SW 1271 (cell line): ENCODE data around the gene TRIM62.

Experiments used
- DNase-seq, 2 experiments: peaks; one replicate each; lab custom pipeline; 2025; lab: John Stamatoyannopoulos, UW

Gene TRIM62

GRCh38 chr1:33181921-33182341 is at the start of gene TRIM62:
TRIM62 (minus strand) TSS chr1:33182043; CDS start chr1:33181432, 611 bp downstream.
- peak in 1 of 2 experiments; percentile 62 for DNase-seq

GRCh38 chr1:33231166-33231565 is 49.3 kb upstream of the TRIM62 start:
- no peak for DNase-seq

- DNase-seq, result no peak
Observed at GRCh38 chr1:33228935-33229487, 47.2 kb upstream of the TRIM62 start.

GRCh38 chr1:33225586-33225985 is 43.7 kb upstream of the TRIM62 start:
- DNase-seq, result no peak

GRCh38 chr1:33224166-33224707 is 42.4 kb upstream of the TRIM62 start:
- no peak for DNase-seq

GRCh38 chr1:33222381-33222780 is 40.5 kb upstream of the TRIM62 start:
- no peak for DNase-seq

- DNase-seq, result no peak
Observed at GRCh38 chr1:33221385-33221758, 39.5 kb upstream of the TRIM62 start.

GRCh38 chr1:33220676-33221384 is 39.0 kb upstream of the TRIM62 start:
- no peak for DNase-seq

GRCh38 chr1:33219886-33220661 is 38.2 kb upstream of the TRIM62 start:
- no peak for DNase-seq

- no peak for DNase-seq
Observed at GRCh38 chr1:33211972-33212371, 30.1 kb upstream of the TRIM62 start.

GRCh38 chr1:33206340-33206739 is 24.5 kb upstream of the TRIM62 start:
- no peak for DNase-seq

- no peak for DNase-seq
Observed at GRCh38 chr1:33195556-33195955, 13.7 kb upstream of the TRIM62 start.

- DNase-seq, result no peak
Observed at GRCh38 chr1:33191731-33192275, 10.0 kb upstream of the TRIM62 start.

GRCh38 chr1:33190701-33191100 is 8.9 kb upstream of the TRIM62 start:
- DNase-seq, result no peak

GRCh38 chr1:33188572-33189275 is 6.9 kb upstream of the TRIM62 start:
- no peak for DNase-seq

GRCh38 chr1:33186936-33187335 is 5.1 kb upstream of the TRIM62 start:
- DNase-seq, result no peak

GRCh38 chr1:33185541-33185940 is 3.7 kb upstream of the TRIM62 start:
- DNase-seq, result no peak

- no peak for DNase-seq
Observed at GRCh38 chr1:33183306-33183705, 1.5 kb upstream of the TRIM62 start.

GRCh38 chr1:33182896-33183295 is 1.1 kb upstream of the TRIM62 start:
- DNase-seq, result no peak

- DNase-seq, result no peak
Observed at GRCh38 chr1:33182401-33182841, 578 bp upstream of the TRIM62 start.

- peak; percentile 15 to 33 for DNase-seq
Observed at GRCh38 chr1:33180911-33181890, 642 bp downstream of the TRIM62 start.
